ENCODE measurements around the gene AKR1C1.
"Not testable (repeated sequence)": the region's sequence is repeated elsewhere in the genome, so short reads cannot be mapped to it uniquely, and the experiment has no call there.

DNA sequence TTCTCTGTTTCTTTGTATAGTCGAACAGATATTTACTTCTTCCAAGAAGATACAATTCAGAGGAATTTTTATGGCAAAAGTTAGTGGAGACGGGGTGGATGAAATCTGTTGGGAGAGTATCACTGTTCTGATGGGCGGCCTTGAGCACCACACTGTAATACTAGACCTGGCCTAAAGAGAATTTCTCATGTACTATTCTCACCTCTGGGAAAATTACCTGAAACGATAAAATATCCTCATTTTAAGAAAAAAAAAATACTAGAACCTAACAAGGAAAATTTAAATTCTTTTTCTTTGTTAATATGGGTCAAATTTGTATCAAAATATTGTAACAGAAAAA is 570 bp downstream of the AKR1C1 start:
- not testable (repeated sequence) for TF ChIP-seq BHLHE40 (IDR thresholded peaks at IDR 0.05; ENCODE audit: borderline replicate concordance); SUZ12 (IDR thresholded peaks at IDR 0.05); L3MBTL2 (conservative IDR thresholded peaks at IDR 0.05); ELF4 (IDR thresholded peaks at IDR 0.05); HDGF (IDR thresholded peaks at IDR 0.05; ENCODE audit: borderline replicate concordance); ZNF384 (IDR thresholded peaks at IDR 0.05); FOXM1 (IDR thresholded peaks at IDR 0.05; ENCODE audit: borderline replicate concordance); ARNT (IDR thresholded peaks at IDR 0.05); FOXA1 (IDR thresholded peaks at IDR 0.05); SP1 (IDR thresholded peaks at IDR 0.05); NFRKB (IDR thresholded peaks at IDR 0.05); LEF1 (IDR thresholded peaks at IDR 0.05; ENCODE audit: borderline replicate concordance)
- TF ChIP-seq, protein P1, sequence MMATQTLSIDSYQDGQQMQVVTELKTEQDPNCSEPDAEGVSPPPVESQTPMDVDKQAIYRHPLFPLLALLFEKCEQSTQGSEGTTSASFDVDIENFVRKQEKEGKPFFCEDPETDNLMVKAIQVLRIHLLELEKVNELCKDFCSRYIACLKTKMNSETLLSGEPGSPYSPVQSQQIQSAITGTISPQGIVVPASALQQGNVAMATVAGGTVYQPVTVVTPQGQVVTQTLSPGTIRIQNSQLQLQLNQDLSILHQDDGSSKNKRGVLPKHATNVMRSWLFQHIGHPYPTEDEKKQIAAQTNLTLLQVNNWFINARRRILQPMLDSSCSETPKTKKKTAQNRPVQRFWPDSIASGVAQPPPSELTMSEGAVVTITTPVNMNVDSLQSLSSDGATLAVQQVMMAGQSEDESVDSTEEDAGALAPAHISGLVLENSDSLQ (IDR thresholded peaks at IDR 0.05): not testable (repeated sequence)

All from HEK293T (cell line).